HG03521 (cell line): ENCODE data around the gene RNF166.
A peak's percentile ranks its signal among the peaks of the same experiment; 100 is the strongest.

ENCODE experiments used
- ATAC-seq: cut with Tn5 transposase; IDR thresholded peaks from one replicate; pipeline ENCODE4 v1.9.1; 2021; ENCODE audit warnings: mild to moderate bottlenecking, moderate library complexity; ENCODE audit not compliant: unreplicated experiment

Gene RNF166, protein sequence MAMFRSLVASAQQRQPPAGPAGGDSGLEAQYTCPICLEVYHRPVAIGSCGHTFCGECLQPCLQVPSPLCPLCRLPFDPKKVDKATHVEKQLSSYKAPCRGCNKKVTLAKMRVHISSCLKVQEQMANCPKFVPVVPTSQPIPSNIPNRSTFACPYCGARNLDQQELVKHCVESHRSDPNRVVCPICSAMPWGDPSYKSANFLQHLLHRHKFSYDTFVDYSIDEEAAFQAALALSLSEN

DNA sequence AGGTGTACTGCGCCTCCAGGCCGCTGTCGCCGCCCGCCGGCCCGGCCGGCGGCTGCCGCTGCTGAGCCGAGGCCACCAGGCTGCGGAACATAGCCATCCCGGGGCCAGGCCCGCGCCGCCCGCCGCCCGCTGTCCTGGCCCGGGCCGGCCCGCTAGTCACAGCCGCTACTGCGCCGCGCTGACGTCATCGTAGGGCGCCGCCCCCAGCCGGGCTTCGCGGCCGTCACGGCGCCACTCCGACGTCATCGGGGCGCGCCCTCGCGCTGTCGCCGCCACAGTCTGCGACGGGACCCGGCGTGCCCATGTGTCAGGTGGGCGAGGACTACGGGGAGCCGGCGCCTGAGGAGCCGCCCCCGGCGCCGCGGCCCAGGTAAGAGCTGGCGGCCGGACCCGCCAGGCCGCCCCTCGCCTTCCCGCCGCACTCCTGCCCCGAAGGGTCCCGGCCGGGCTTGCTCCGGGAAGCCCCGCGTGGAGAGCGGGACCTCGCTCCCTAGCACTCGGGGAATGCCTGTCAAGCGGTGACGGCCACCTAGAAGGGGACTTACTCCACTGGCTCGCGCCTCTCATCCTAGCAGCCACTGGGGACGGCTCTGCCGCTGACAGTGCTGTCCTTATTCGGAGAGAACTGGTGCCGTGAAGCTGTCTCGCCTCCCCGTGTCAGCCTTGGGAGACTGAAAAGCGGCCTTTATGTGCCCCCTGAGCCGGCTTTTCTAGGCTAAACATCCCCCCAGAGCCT, at the start of gene RNF166, which contains the start of gene CTU2:
Gene RNF166, minus strand, starts transcription at position 180 of the 736 bp plus-strand sequence. Its CDS starts 83 bp downstream, at position 97.
Gene CTU2, plus strand, starts transcription at position 275 of the 736 bp plus-strand sequence. Its CDS starts 28 bp downstream, at position 303.
- ATAC-seq = peak; percentile 64

DNA sequence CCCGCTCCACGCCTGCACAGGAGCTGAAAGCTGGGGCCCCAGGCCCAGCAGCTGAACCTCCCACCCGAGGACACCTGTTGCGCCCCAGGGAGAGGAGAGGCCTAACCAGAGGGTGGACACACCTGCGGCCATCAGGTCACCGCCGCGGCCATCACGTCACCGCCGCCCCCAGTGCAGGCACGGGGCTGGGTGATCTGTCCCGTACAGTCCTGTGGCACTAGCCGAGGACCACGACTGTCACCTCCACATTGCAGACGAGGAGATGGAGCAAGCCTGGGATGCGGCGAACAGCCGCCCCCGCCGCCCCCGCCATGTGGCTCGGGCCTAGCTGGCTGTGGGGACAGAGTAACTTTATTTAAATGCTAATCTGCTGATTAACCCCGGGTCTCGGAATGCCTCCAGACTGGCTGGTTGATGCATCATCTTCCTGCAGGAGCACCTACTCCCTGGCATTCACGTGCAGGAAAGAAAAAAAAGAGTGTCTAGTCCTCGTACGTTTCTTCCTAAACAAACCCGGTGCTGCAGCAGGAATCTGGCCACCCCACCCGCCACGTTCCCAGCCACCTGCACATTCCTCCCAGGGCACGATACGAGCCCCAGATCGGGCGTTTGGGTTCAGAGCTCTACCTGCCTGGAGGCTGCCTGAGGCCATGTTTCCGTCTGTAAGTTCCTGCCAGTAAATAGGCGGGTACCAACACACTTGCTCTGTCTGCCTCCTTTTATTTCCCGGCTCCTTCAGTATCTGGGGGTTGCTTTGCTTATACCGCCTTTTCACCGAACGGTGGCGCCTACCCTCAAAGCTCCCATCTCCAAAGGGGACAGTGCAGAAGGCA, 48.9 kb upstream of the RNF166 start:
- ATAC-seq = no peak

DNA sequence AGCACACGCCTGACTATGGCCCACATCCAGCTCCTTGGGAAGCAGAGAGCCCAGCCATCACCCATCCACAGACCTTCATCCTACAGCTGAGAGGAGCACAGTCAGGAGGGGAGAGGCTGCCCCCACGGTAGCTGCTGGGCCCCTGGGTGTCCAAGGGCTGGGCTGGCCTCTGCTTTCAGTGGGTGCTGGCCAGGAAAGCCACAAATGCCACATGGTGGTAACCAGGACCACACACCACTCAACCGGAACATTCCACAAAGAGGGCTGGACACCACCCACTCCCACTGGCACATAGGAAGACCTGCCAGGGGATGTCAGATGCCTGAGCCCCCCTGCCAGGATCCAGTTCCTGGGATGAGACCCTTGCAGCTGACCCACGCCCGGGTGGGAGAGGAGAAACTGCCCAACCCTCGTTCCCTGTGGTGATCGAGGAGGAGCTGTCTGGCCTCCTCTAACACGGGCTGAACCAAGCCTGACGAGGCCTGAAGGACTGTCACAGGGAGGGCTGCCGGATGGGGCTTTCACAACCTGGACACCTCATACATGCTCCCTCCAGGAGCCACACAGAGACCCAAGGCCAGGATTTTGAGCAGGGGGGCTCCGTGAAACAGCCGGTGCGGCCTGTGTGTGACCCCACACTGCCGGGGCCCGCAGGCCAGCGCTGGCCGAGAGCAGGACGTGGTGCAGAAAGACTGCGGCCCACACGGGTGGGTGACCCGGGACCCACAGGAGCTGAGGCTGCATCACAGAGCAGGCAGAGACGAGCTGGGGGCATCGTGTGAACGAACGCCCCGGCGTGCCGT, 48.1 kb upstream of the RNF166 start:
- ATAC-seq = no peak

DNA sequence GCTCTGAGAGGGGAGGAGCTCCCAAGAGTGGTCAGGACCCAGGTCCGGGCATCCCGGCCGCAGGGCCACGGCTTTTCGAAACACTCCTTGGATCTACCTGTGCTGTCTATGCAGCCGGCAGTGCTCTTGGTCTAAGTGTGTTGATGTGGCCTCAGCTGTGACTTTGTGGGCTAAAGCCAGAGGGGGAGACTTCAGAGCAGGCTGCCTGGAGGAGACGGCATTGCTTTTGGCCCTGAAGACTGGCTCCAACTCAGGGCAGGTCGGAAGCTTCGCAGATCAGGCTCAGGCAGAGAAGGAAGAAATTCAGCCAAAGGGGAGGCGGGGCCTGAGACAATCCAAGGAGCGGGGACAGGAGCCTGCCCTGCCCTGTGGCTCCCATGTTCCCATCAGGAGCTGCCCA, 47.4 kb upstream of the RNF166 start:
- ATAC-seq = no peak

DNA sequence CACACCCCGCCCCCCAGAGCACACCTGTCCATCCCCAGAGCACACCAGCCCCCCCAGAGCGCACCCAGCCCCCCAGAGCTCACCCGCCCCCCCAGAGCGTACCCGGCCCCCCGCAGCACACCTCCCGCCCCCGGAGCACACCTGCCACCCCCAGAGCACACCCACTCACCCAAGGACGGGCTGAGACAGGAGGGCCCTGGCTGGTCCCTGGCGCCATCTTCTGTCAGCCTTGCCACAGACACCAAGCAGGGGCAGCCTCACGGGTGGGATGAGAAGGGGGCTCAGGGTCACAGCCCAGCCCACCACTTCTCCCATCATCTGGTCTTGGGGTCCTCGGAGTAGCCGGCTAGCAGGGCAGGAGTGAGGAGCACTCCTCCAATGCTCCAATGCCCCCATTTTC, 47.0 kb upstream of the RNF166 start:
- no peak for ATAC-seq

DNA sequence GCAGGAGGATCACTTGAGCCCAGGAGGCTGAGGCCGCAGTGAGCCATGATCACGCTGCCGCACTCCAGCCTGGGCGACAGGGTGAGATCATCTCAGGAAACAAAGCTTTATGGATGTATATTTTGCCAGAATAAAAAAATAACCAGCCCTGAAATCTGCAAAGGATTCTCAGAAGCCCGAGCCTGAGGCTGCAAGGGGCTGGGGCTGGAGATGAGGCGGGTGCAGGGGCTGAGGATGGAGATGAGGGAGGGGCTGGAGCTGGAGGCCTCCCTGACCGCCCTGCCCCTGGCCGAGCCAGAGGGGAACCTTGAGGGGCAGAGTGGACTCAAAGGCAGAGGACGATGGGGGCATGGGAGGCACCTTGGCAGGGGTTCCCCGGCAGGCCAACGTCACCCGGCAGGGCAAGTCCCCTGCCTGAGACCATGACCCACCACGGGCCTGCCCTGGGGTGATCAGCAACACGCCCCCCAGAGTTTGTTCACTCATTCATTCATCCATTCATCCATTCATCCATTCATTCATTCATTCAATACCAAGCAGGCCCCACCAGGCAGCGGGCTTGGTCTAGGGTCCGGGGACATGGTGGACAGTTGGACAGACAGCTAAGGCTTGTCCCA, 46.3 kb upstream of the RNF166 start:
- ATAC-seq = no peak

DNA sequence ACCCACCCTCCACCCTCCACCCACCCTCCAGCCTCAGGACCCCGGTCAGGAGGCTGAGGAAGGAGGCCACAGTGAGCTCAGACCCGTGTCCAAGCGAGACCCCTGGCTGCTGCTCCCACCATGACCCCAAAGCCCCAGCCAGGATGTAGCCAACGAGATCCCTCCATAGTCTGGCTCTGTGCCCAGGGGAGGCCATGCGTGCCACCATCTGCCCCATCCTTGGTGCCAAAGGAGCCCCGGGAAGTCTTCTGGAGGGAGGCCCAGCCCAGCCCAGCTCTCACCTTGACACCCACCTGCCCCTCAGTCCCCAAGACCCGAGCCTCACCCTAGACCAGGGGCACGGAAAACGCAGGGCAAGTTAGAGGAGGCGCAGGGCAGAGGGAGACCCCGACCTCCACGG, 44.6 kb upstream of the RNF166 start:
- ATAC-seq = no peak

DNA sequence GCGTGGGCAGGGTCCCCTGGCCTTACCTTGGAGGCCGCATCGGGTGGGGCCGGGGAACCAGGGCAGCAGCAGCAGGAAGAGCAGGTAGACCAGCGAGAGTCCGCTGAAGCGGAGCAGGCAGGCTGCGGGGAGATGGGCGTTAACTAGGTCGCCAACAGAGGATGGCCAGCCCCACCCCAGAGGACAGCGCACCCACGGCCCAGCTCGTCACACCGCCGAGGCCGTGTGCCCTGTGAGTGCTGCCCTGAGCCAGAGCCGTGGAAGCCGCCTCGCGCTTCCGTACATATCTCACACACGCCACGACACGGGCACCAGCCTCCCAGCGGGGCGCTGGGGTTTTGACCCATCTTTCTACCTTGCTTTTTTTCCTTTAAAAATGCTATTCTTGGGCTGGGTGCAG, 43.1 kb upstream of the RNF166 start:
- no peak for ATAC-seq

DNA sequence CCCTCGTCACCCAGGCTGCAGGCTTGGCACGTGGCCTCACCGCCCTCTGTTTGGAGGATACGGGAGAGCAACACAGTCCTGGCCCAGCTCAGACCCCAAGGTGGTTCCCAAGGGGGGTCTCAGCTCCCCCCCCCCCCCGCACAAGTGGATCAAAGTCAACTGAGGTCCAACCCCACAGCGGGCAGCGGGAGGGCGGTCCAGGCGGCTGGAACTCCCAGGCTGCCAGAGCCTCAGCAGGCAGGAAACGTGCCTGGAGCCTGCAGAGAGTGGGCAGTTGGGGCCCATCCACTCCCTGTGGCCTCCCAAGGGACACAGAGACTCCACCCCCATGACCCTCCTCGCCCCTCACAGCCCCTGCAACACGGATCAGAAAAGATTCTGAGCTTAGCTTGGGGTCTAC, 42.2 kb upstream of the RNF166 start:
- ATAC-seq = no peak

DNA sequence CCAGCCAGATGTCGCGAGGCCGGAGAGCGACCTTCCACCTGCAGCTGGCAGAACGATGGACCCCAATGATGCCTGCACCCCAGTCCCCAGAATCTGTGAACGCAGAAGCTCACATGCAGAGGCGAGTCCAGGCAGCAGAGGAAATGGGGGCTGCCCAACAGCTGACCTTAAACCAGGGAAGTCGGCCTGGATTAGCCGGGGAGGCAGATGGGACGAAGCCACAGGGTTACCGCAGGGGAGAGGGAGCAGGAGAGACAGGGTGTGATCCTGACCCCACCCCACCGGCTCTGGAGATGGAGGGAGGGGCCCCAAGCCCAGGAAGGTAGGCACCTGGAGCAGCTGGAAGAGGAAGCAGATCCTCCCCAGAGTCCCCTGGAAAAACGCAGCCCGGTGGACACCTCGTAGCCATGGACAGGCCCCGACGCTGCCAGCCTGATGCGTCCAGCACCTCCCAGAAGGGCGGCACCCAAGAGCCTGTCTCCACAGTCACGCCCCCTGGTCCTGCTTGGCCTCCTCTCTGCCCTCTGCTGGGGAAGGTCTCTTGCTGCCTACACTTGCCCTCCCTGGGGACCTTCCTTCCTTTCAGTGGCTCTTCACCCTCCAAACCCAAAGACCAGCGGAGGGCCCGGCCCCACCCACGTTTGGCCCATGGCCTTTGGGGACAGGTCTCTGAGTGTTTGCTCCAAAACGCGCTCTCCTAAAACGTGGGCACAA, 41.5 kb upstream of the RNF166 start:
- no peak for ATAC-seq

DNA sequence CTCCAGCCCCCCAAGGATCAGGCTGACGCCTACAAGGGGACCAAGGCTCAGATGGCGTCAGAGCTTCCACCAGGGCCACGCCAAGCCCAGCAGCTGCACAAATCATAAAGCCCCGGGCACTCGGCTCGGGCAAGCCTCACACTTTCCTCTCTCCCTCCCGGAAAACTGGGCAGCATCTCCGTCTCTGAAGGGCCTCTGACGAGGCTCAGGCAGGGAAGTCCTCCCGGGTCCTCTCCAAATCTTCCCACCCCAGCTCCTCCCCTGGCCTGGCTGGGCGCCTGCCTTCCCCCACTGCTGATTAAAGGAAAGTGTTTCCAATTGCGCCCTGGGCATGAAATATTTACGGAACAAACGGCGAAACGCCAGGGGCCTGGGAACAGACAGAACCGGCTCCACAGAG, 40.3 kb upstream of the RNF166 start:
- ATAC-seq = no peak

DNA sequence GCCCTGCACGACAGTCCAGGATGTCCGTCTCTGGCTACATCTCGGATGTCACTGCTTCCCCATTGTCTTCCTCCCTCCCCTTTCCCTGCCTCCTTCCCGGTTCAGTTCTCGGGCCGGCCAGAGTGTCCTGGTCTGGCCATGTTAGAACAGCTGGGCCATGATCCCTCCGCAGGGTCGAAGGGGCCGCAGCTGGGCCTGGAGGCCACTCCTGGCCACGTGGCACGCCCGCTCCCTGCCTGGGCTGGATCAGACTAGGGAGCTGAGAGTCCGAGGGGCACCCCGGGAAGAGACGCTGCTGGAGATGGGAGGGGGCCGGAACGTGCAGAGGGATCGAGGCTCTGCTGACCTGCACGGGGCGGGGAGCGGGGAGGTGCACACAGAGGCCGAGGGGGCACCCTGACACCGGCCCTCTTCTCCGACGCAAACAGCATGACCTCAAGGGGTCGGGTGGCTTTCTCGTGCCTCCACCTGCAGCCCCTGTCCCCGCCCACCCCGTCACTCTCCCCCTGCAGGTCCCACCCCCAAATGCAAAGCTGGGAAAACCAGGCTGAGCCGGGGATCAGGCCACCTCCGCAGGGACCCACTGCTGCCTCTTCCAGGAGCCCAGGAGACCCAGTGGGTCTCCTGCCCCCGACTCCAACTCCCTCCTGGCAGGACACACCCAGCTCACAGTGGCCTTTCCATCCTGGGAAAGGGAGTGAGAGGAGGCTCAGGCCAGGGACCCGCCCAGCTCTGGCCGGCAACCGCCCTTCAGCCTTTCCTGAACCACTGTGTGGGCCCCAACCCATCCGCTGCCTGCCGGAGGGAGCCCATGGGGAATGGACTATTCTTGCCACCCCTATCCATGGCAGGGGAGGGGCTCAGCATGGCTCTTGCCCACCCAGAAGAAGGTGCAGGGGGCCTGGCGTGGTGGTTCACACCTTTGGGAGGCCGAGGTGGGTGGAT, 38.6 kb upstream of the RNF166 start:
- no peak for ATAC-seq

DNA sequence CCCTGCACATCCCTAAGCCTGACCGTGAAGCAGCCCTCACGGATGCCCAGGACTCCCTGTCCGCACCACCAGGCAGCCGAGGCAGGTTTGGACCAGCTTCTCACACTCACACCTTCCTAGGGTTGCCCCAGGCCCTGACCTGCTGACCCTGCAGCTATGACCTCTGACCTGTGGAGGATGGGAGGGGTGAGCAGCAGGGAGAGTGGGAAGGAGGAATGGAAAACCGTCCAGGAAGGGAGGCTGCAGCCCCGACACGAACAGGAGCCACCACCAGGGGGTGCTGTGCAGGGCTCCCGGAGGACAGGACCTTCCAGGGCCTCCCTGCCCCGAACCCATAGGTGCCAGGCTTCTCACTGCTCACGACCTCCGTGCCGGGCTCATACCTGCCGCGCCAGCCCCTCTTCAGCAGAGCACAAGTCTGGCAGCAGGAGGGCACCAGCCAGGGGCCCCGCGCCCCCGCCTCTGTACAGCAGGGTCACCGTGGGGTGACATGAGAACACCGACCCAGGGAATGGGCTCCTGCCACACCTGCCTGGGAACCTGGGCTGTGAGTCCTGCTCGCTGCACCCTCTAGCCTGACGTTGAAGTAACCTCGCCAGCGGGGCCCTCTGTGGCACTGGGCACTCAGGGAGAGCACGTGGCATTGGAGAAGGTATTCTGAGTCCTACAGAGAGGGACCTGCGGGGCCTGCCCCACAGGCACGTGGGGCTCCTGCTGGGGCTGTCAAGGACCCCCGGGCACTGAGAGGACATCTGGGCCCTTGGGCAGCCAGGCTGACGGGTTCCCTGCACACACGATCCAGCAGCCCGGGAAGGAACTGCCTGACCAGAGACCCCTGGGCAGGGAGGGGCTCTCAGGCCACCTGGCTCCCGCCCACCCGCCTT, 37.7 kb upstream of the RNF166 start:
- ATAC-seq = no peak

DNA sequence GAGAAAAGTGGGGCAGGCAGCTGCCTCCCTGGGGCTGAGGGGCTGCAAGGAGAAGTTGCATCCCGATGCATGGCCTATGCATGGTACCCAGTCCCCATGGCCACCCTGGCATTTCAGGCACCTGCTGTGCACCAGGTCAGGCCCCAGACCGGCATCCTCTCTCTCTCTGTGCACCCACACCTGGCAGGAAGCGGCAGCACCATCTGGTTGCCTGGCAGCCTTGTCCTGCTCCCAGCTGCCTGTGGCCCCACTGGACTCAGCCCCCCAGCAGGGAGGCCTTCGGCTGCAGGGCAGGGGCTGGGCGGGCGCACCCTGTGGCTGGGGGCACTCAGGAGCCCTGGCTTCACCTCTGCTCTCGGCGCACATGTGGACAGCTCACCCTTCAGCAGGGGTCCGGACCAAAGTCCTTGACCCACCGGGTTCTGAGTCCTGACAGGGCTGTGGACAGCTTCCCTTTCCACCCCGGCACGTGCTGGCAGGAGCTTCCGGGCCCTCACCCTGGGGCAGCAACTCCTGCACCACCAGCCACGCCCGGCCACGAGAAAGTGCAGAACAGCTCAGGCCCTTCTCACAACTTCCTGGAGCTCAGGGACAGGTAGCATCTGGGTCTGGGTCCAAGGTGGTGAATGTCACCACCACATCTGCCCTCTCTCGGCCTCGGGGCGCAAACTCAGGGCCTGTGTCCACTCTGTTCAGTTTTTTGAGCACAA, 36.8 kb upstream of the RNF166 start:
- ATAC-seq = no peak

DNA sequence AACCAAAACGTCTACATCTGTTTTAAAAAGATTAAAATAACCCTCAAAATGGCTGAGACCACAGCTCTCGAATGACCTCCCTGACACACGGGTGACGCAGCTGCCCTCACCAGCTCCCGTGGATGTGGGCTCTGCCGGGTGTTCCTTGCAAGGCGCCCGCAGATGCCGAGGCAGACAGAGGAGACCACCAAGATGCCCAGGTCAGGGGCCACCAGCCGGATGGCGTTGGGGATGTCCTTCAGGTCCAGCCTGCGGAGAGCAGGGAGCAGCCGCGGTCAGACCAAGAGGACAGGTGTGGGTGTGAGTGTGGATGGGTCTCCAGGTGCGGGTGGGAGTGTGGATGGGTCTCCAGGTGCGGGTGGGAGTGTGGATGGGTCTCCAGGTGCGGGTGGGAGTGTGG, 35.2 kb upstream of the RNF166 start:
- no peak for ATAC-seq

DNA sequence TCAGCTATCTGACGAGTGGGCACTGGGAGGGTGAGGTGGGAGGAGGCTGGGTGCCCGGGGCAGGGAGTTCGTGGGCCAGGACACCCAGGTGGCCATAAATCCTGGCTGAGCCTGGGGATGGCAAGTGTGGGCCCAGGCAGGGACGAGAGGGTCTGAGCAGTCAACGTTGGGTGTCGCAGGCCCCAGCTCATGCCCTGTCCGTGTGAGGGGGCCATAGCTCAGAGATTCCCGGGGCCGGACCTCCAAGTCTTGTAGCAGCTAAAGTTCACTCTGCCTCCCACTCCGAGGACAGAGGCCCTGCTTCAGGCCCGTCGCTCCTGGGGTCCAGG, 34.5 kb upstream of the RNF166 start:
- ATAC-seq = no peak
